ENCODE measurements around the gene SLFN12L.

SLFN12L gene

DNA sequence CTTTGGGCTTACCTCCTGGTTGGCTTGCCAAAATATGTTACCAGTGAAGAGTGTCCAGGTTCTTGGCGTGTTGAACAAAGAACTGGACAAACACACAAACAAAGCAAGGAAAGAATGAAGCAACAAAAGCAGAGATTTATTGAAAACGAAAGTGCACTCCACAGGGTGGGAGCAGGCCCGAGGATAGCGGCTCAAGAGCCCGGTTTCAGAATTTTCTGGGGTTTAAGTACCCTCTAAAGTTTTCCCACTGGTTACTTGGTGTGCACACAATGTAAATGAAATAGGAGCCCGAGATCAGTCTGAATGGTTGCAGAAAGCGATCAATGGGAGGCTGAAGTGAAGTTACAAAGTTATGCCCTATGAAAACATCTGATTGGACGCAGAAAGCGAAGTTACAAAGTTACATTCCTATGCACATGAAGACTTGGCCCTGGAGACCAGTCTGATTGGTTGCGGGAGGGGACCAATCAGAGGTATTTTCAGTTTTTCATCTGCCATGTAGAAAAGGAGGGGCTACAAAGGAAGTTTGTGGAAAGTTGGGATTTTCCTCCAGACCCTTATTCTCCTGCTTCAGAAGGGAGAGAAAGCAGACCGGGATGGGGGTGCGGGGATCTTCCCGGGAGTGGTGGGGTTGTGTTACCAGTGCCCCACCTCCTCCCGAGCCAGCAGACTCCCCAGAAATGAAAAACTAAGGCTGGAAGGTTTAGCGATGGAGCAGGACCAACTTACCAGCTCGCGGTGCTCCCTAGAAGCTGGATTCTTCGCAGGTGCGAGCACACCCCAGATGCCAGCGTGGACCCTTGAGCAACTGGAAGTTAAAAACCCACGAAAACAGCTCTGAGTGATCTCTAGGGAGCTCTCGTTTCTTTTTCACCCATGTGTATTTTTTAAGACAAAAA is 105.1 kb downstream of the SLFN12L start, which contains the start of gene SLFN12:
Gene SLFN12 (minus strand): TSS at position 325 of the 899 bp plus-strand sequence. CDS start 9,472 bp downstream, outside the sequence.
- DNase-seq (ENCODE audit: low spot score) = no peak

DNA sequence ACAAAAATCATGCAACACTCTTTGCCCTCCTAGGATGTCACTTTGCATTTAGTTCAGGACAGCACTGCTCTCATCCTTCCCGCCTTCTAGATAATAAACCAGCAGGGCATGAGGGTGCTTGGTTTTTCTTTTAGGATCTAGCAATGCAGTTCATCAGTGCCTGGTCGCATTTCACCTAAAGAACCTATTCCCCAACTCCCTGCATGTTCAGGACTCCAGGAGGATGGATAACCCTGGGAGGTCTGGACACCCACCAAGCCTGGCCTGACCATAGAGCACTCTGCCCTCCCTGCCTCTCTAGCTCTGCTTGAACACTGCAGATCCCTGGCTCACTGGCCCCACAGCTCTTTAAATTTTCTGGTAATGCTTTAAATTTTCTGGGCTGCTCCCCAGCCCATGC is 107.8 kb downstream of the SLFN12L start:
- DNase-seq (ENCODE audit: low spot score) = no peak

GRCh38 chr17:35428229-35428628 is 109.2 kb downstream of the SLFN12L start:
- DNase-seq (ENCODE audit: low spot score) = no peak

GRCh38 chr17:35423761-35424160 is 113.7 kb downstream of the SLFN12L start:
- no peak for DNase-seq (ENCODE audit: low spot score)
